COLO829 (cell line): ENCODE measurements around the gene CA10.

Source experiments
- DNase-seq: peaks from one replicate; pipeline ENCODE4 v3.0.0; 2012; ENCODE audit warnings: low spot score

The CA10 gene

GRCh38 chr17:51674579-51675255 is 483.8 kb downstream of the CA10 start:
- no peak for DNase-seq

GRCh38 chr17:51673070-51673469 is 485.4 kb downstream of the CA10 start:
- no peak for DNase-seq

GRCh38 chr17:51672065-51672464 is 486.4 kb downstream of the CA10 start:
- DNase-seq, result no peak

- DNase-seq, result no peak
Measured at GRCh38 chr17:51670899-51671298, 487.6 kb downstream of the CA10 start.

GRCh38 chr17:51668963-51669246 is 489.6 kb downstream of the CA10 start:
- DNase-seq, result no peak

GRCh38 chr17:51668155-51668962 is 490.2 kb downstream of the CA10 start:
- no peak for DNase-seq

- DNase-seq, result no peak
Measured at GRCh38 chr17:51667706-51668083, 490.8 kb downstream of the CA10 start.

- no peak for DNase-seq
Measured at GRCh38 chr17:51666971-51667705, 491.4 kb downstream of the CA10 start.

GRCh38 chr17:51662204-51663056 is 496.1 kb downstream of the CA10 start:
- no peak for DNase-seq

- DNase-seq, result no peak
Measured at GRCh38 chr17:51661403-51661802, 497.1 kb downstream of the CA10 start.

- DNase-seq, result no peak
Measured at GRCh38 chr17:51660266-51660665, 498.2 kb downstream of the CA10 start.

- no peak for DNase-seq
Measured at GRCh38 chr17:51657224-51657623, 501.3 kb downstream of the CA10 start.

- no peak for DNase-seq
Measured at GRCh38 chr17:51653878-51654277, 504.6 kb downstream of the CA10 start.

- DNase-seq, result no peak
Measured at GRCh38 chr17:51652529-51652928, 506.0 kb downstream of the CA10 start.

- DNase-seq, result no peak
Measured at GRCh38 chr17:51651513-51652298, 506.8 kb downstream of the CA10 start.

GRCh38 chr17:51650772-51651171 is 507.7 kb downstream of the CA10 start:
- DNase-seq, result no peak

GRCh38 chr17:51650202-51650601 is 508.3 kb downstream of the CA10 start:
- DNase-seq, result no peak

GRCh38 chr17:51647826-51648225 is 510.7 kb downstream of the CA10 start:
- DNase-seq, result no peak

GRCh38 chr17:51647067-51647466 is 511.4 kb downstream of the CA10 start:
- DNase-seq, result peak; percentile 10

GRCh38 chr17:51646539-51646938 is 512.0 kb downstream of the CA10 start:
- no peak for DNase-seq

- DNase-seq, result no peak
Measured at GRCh38 chr17:51645056-51645455, 513.5 kb downstream of the CA10 start.
